ENCODE results near the gene SBF2.

DNA sequence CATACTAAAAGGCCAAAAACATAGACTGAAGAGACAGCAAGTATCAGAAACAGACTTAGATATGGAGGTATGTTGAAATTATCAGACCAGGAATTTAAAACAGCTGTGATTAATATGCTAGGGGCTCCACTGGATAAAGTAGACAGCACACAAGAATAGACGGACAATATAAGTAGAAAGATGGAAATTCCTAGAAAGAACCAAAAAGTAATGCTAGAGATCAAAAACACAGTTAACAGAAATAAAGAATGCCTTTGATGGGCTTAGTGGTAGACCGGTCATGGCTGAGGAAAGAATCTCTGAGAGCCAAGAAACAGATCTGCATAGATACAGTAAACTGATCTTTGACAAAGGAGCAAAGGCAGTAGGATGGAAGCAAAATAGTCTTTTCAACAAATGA, 380.0 kb downstream of the SBF2 start:
- TF ChIP-seq, protein P1, sequence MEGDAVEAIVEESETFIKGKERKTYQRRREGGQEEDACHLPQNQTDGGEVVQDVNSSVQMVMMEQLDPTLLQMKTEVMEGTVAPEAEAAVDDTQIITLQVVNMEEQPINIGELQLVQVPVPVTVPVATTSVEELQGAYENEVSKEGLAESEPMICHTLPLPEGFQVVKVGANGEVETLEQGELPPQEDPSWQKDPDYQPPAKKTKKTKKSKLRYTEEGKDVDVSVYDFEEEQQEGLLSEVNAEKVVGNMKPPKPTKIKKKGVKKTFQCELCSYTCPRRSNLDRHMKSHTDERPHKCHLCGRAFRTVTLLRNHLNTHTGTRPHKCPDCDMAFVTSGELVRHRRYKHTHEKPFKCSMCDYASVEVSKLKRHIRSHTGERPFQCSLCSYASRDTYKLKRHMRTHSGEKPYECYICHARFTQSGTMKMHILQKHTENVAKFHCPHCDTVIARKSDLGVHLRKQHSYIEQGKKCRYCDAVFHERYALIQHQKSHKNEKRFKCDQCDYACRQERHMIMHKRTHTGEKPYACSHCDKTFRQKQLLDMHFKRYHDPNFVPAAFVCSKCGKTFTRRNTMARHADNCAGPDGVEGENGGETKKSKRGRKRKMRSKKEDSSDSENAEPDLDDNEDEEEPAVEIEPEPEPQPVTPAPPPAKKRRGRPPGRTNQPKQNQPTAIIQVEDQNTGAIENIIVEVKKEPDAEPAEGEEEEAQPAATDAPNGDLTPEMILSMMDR (IDR thresholded peaks at IDR 0.05): no peak
- TF ChIP-seq POLR2A (IDR thresholded peaks at IDR 0.05): no peak
